KOPT-K1 (cell line): Measurements from ENCODE around the gene ZNF628.

Source experiments
- H3K27ac ChIP-seq: fragments of 200-600 bp; sonication (generic); 2 replicates; pipeline ENCODE4 v1.5.1; 2016; ENCODE audit warnings: antibody characterized with exemption, mild to moderate bottlenecking, low read depth, low read length; ENCODE audit not compliant: poor library complexity, severe bottlenecking
- H3K36me3 ChIP-seq: fragments of 200-600 bp; sonication (generic); 2 replicates; pipeline ENCODE4 v1.5.1; 2017; ENCODE audit warnings: antibody characterized with exemption, mild to moderate bottlenecking, low read length, moderate library complexity; ENCODE audit not compliant: insufficient read depth
- H3K9me3 ChIP-seq: fragments of 200-600 bp; sonication (generic); 2 replicates; pipeline ENCODE4 v1.5.1; 2017; ENCODE audit warnings: antibody characterized with exemption, low read length, mild to moderate bottlenecking; ENCODE audit not compliant: insufficient read depth, poor library complexity, severe bottlenecking

The ZNF628 gene

DNA sequence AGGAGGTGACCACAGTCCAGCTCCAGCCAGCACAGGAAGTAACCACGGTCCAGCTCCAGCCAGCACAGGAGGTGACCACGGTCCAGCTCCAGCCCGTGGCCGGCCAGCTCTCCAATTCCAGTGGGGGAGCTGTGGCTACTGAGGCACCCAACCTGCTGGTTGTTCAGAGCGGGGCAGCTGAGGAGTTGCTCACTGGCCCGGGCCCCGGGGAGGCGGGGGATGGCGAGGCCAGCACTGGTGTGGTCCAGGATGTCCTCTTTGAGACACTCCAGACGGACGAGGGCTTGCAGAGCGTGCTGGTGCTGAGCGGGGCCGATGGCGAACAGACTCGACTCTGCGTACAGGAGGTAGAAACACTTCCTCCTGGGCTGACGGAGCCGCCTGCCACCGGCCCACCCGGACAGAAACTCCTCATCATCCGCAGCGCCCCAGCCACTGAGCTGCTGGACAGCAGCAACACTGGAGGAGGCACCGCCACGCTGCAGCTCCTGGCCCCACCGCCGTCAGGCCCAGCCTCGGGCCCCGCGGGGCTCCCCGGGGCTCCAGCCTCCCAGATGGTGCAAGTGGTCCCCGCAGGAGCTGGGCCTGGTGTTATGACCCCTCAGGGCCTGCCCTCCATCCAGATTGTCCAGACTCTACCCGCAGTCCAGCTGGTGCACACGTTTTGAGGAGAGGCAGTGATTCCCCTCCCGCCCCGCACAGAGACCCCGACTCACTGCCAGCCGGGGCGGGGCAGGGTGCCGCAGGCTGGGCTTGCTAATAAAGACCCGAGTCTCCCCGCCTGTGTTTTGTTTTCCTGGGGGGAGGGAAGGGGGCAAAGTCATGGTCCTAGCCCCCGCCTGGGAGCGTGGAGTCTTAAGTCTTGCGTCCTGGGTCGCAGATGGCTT is 7.5 kb downstream of the ZNF628 start:
- peak overlapping the region; percentile 71 for H3K27ac ChIP-seq

DNA sequence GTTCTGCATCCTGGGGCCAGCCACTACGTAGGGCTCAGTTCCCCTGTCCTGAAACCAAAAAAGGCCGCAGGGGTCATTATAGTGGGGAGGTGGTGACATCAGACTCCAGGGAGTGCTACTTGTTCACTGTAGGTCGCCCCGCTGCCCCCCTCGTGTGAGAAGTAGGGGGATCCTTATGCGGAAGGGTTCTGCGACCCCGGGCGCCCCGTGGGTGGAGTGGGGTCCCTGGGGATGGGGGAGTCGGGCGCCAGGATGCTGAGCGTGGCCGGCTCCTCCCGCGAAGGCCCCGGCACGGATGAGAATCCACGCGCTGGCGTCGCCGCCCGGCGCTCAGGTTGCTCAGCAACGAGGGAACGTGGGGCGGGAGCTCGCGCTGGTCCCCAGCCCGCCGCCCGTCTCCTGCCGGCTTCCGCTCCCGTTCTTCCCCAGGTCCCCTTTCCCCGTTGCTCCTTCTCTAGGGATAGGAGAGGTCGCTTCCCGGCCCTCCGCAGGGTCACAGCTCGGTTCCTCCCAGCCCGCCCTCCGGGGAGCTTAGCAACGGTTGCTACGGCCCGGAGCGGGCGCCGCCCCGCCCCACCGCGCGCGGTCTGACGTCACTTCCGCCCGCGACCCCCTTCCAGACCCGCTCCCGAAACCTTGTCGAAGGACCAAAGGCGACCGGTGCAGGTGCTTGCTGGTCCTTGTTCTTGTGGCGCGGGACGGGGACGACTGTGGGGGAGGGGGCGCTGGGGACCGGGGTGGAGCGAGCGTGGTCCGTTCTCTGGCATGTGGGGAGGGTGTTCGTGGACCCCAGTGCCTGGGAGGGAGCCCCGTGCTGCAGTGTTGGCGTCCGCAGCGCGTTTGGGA is 8.4 kb downstream of the ZNF628 start, which contains the start of gene NAT14:
TSS of gene NAT14 (plus strand) at position 596 of the 846 bp plus-strand sequence. CDS start 521 bp downstream, outside the sequence.
- H3K36me3 ChIP-seq = peaks cover 8% of the 10 kb centered on the region; the same call in 1 of the 2 replicates
- peak within 1 kb of the TSS; percentile 71 for H3K27ac ChIP-seq
- H3K9me3 ChIP-seq = no peaks in the 10 kb centered on the region

More for the DNA sequence above, 7.5 kb downstream of the ZNF628 start:
- no peaks in the 10 kb centered on the region for H3K9me3 ChIP-seq
- peaks cover 8% of the 10 kb centered on the region; the same call in 1 of the 2 replicates for H3K36me3 ChIP-seq

DNA sequence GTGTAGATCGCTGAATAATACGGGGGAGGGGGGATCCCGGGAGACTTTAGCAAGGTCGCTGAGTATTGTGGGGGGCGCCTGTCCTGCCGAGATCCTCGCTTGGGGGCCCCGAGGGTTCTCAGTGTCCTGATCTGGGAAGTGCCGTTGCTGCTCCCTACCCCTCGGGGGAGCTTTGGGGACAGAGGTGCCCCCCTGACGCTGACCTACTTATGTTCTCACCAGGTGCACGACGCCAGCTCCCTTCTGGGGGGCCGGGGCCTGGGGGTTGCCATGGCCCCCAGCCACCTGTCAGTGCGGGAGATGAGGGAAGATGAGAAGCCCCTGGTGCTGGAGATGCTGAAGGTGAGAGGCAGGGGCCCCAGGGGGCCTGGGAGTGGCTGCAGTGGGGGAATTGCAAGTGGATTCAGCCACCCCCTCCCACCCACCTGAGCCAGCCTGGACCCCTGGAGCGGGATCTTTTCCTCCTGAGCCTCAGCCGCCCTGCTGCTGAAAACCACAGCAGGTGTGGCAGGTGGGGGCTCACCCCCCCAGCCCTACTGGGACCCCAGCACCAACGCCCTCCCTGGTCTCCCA is 9.1 kb downstream of the ZNF628 start:
- Histone ChIP-seq H3K9me3 (no peaks in the 10 kb centered on the region), H3K27ac (peak overlapping the region; percentile 71), H3K36me3 (peaks cover 8% of the 10 kb centered on the region; the same call in 1 of the 2 replicates)

DNA sequence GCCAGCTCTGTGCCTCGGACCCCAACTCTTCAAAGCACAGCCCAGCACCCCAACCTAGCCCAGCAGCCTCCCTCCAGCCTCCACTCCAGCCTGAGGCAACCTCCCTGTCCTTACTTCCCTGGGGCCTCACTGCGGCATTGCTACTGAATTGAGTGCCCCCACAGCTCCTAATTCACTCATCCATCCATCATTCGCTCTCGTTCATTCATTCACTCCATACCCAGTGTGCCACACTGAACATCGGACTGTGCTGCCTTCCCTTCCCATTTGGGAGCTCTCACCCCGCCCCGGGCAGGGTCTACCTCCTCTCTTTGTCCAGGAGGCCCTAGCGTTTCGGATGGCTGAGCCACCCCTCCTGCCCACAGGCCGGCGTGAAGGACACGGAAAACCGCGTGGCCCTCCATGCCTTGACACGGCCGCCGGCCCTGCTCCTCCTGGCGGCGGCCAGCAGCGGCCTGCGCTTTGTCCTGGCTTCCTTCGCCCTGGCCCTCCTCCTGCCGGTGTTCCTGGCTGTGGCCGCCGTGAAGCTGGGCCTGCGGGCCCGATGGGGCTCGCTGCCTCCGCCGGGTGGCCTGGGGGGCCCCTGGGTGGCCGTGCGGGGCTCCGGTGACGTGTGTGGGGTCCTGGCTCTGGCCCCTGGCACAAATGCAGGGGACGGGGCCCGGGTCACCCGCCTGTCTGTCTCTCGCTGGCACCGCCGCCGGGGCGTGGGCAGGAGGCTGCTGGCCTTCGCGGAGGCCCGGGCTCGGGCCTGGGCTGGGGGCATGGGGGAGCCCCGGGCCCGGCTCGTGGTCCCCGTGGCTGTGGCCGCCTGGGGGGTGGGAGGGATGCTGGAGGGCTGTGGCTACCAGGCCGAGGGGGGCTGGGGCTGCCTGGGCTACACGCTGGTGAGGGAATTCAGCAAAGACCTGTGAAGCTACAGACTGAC is 9.9 kb downstream of the ZNF628 start:
- H3K36me3 ChIP-seq = peaks cover 8% of the 10 kb centered on the region; the same call in 1 of the 2 replicates
- peak overlapping the region; percentile 71 for H3K27ac ChIP-seq
- no peaks in the 10 kb centered on the region for H3K9me3 ChIP-seq

DNA sequence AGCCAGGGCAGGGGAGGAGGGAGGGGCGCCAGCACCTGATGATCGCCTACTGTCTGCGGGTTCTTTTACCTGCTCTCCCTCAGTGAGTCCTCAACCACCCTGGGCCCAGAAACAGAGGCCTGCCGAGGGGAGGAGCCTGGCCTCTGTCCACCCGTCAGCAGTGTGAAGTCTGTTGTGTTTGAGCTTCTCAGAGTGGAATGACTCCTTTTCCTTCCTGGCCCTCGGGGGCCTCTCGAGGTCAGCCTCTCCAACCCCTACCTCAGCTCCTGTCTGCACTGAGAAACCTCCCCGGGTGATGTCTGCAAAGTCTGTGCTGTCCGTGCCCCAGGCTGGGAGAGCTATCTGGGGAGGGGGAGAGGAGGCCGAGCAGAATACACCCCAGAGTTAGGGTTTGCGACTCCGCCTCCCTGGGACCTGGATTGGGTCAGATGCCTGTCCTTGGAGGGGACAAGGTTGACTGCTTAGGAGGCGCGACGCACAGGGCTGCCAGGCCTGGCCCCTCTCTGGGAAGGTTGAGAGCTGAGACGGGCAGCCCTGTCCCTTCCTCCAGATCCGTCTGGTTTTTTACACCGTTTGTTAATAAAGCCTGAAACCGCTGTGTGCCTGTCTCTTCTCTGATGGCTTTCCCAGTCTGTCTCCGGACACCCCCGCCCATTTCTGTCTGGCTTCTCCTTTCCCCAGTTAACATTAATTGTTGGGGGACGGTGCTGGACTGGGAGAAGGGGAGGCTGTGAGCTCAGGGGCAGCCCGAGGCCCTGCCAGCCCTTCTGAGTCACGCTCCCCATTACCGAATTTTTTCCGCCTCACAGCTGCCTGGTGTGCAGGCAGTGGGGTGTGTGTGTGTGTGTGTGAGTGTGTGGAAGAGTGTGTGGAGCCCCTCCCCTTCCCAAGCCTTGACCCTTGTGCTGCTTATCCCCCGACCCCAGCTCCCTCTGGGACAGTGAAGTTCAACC is 10.8 kb downstream of the ZNF628 start:
- peaks cover 8% of the 10 kb centered on the region; the same call in 1 of the 2 replicates for H3K36me3 ChIP-seq
- H3K9me3 ChIP-seq = no peaks in the 10 kb centered on the region
- no peak overlapping the region for H3K27ac ChIP-seq

DNA sequence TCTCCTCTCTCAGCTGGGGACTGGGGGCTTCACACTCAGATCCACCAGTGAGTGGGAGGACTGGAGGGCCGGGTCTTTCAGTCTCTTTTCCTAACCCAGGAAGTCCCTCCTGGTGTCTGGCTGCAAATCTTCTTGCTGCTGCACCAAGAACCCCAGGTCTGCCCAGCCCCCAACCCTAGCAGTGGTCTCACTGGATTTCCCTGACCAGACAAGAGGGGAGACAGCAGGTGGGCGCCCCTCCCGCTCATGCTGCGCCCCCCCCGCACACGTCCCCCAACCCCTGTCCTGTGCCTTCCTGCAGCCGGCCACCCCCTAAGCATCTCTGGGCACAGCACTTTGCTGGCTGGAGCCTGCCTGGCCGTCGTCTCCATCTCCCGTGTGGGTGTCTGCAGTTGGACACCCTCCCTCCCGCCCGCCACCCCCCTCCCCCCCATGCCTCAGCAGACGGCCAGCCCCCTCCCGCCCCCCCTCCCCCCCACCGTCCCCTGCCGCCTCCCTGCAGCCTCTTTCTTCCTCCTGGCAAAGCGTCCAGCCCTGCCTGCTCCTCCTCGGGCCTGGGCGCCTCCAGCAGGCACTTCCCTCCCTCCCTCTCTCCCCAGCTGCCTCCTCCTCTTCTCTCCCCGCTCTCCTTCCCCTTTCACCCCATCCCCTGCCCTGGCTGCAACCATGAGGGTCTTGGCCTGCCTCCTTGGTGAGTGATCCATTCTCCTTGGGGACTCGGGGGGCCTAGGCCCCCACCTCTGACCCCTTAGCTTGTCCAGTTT is 11.7 kb downstream of the ZNF628 start, which contains the start of gene SSC5D:
TSS of gene SSC5D (plus strand) at position 513 of the 764 bp plus-strand sequence. CDS start at position 667, 154 bp downstream.
- H3K9me3 ChIP-seq = no peaks in the 10 kb centered on the region
- no peak within 1 kb of the TSS for H3K27ac ChIP-seq
- peaks cover 7% of the 10 kb centered on the region; the same call in 1 of the 2 replicates for H3K36me3 ChIP-seq

DNA sequence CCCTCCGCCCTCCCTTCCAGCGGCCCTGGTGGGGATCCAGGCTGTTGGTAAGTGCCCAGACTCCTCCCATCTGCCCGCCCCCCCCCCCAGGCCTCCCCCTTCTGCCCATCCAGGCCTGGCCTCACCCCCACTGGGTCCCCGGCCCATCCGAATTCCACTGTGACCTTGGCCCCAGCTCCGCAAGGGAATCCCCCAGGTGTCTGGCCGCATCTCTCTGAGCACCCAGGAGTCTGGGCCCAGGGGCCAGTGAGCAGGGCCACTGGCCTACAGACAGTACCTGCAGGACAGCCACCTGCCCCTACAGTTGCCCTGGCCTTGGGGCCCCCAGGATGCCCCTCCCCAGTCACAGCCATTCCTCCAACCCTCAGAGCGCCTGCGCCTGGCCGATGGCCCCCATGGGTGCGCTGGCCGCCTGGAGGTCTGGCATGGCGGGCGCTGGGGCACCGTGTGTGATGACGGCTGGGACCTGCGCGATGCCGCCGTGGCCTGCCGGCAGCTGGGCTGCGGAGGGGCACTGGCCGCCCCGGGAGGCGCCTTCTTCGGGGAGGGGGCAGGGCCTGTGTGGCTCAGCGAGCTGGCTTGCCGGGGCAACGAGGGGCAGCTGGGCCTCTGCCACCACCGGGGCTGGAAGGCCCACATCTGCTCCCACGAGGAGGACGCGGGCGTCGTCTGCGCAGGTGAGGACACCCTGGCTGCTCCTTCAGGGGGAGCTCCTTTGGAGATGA is 12.7 kb downstream of the ZNF628 start:
- Histone ChIP-seq H3K9me3 (no peaks in the 10 kb centered on the region), H3K36me3 (no peaks in the 10 kb centered on the region), H3K27ac (no peak overlapping the region)

DNA sequence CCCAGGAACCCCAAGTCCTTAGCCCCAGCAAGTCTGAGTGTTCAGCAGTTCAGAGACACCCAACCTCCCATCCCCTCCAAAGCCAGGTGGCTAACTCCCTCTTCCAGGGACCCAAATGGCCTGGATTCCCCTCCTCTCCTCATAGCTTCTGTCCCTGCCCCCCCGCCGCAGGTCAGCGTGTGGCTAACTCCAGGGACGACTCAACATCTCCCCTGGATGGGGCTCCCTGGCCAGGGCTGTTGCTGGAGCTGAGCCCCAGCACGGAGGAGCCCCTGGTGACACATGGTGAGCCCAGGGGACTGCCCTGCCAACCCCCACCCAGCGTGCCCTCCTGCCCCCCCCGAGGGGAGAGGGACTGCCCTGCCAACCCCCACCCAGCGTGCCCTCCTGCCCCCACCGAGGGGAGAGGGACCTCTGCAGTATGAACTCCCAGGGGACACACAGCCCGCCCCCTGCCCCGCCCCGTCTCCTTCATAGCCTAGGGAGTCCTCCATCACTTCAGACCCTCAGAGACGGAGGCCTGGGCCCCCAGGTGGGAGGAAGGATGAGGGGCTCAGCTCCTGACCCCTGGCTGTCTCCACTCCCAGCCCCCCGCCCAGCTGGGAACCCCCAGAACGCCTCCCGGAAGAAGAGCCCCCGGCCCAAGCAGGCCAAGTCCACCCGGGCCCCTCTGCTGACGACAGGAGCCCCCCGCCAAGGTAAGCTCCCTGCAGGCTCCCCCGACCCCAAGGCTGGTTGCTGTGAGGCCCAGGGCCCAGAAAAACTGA is 13.5 kb downstream of the ZNF628 start:
- Histone ChIP-seq H3K9me3 (no peaks in the 10 kb centered on the region), H3K27ac (no peak overlapping the region), H3K36me3 (no peaks in the 10 kb centered on the region)

DNA sequence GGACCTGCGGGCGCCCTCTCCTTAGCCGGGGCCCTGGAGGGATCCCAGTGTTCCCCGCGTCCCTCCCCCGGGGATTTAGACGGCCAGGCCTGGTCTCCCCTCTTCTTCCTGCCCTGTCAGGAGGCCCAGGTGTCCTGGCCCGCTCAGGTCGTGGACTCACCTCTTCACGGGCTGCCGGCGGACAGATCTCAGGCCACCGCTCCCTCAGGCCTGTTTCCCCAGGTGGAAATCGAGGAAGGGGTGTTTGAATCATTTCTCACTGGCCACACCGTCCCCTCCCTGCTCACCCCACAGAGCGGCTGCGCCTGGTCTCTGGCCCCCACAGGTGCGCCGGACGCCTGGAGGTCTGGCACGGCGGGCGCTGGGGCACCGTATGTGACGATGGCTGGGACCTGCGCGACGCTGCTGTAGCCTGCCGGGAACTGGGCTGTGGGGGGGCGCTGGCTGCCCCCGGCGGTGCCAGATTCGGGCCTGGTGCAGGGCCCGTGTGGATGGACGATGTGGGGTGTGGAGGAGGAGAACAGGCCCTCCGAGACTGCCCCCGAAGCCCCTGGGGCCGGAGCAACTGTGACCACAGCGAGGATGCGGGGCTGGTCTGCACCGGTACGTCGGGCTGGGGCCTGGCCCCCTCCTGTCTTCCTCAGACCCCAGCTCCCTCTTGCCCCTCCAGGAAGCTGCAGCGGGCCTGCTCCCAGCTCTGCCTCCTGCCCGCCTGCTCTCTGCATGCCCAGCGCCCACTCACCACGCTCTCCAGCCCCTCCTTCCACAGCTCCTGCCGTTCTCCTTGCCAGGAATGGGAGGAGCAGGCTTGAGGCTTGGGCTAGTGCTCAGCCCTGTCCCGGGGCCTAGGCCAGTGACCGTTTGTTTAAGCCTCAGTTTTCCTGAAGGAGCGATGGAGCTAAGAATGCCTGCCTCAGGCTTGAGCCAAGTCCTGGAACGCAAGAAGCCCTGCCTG is 14.3 kb downstream of the ZNF628 start:
- Histone ChIP-seq H3K27ac (no peak overlapping the region), H3K36me3 (no peaks in the 10 kb centered on the region), H3K9me3 (no peaks in the 10 kb centered on the region)

DNA sequence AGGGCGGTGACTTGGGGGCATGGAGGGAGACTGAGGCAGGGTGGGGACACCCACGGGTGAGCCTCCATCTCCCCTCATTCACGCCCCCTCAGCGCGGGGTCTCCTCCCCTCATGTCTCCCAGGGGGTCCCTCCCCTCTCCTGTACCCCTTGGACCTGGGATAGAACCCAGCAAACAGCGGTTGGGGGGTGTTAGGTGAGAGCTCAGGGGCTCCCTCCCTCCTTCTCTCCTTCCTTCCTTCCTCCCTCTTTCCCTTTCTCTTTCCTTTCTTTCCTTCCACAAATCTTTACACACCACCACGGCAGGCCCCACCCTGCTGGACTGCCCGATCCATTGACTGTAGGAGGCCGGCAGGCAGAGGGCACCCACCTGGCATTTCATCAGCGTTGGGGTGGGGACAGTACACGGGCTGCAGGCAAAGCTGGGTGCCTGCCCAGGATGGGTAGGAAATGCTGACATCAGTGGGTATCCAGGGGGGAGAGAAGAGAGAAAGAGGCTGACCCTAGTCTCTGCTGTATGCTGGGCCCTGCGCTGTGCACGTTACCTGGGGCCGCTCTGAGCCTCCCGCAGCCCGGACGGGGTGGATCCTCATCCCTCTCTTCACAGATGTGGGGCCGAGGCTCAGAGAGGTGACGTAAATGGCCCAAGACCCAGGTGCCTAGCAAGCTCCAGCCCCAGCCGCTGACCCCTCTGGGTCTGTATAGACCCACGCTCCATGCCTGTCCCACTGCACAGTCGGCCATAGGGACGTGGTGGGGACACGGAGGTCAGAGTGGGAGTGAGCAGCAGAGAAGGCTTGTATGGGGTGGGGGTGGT is 15.3 kb downstream of the ZNF628 start:
- H3K9me3 ChIP-seq = no peaks in the 10 kb centered on the region
- no peaks in the 10 kb centered on the region for H3K36me3 ChIP-seq
- no peak overlapping the region for H3K27ac ChIP-seq
